Fibroblast of lung (primary cell): ENCODE results near the gene TRERF1. TPM values are rescaled to one million over a fixed set of nuclear protein-coding genes. Genes with fewer than 3 reads are reported as not detected.
A peak's percentile ranks its signal among the peaks of the same experiment; 100 is the strongest.

Experiments used
- DNase-seq, 2 donors: peaks; one replicate each; pipeline versions ENCODE4 v3.0.0 to v3.0.0-alpha.2; 2010; ENCODE audit warnings: low read depth in 2 of 2
- H2AFZ ChIP-seq: 2 replicates; pipeline ENCODE4 v1.5.1; 2012; ENCODE audit warnings: low read length, control low read depth, inconsistent platforms
- H3K27ac ChIP-seq: 2 replicates; pipeline ENCODE4 v1.5.1; 2011; ENCODE audit warnings: low read length, control low read depth; ENCODE audit not compliant: insufficient read depth
- H3K27me3 ChIP-seq: 2 replicates; pipeline ENCODE4 v1.5.1; 2011; ENCODE audit warnings: mild to moderate bottlenecking, low read length; ENCODE audit not compliant: control insufficient read depth, insufficient read depth
- H3K36me3 ChIP-seq: 2 replicates; pipeline ENCODE4 v1.5.1; 2011; ENCODE audit warnings: low read length; ENCODE audit not compliant: control insufficient read depth, insufficient read depth
- H3K4me1 ChIP-seq: 2 replicates; pipeline ENCODE4 v1.5.1; 2011; ENCODE audit warnings: low read length; ENCODE audit not compliant: control insufficient read depth, insufficient read depth; ENCODE audit errors: extremely low read depth
- H3K4me2 ChIP-seq: 2 replicates; pipeline ENCODE4 v1.5.1; 2011; ENCODE audit warnings: low read length, control low read depth; ENCODE audit not compliant: insufficient read depth; ENCODE audit errors: extremely low read depth
- H3K4me3 ChIP-seq, 4 experiments: fragments of 200-600 bp in 1 of 4; sonication (generic) in 1 of 4; replicated peaks in 1 of 4; 2 replicates each; pipeline ENCODE4 v1.5.1; 2011 to 2016; ENCODE audit warnings: low read length in 4 of 4, low read depth in 3 of 4, mild to moderate bottlenecking in 3 of 4, control low read depth in 2 of 4, inconsistent platforms in 1 of 4, mixed read lengths in 1 of 4; ENCODE audit not compliant: insufficient read depth in 1 of 4; ENCODE audit errors: control extremely low read depth in 1 of 4
- H3K79me2 ChIP-seq: 2 replicates; pipeline ENCODE4 v1.5.1; 2012; ENCODE audit warnings: mild to moderate bottlenecking, low read length, inconsistent platforms; ENCODE audit not compliant: control insufficient read depth, insufficient read depth
- H3K9ac ChIP-seq: 2 replicates; pipeline ENCODE4 v1.5.1; 2011; ENCODE audit warnings: mild to moderate bottlenecking, low read length, control low read depth; ENCODE audit not compliant: insufficient read depth
- H3K9me3 ChIP-seq: 2 replicates; pipeline ENCODE4 v1.5.1; 2012; ENCODE audit warnings: low read depth, low read length; ENCODE audit not compliant: control insufficient read depth, insufficient read depth
- H4K20me1 ChIP-seq: 2 replicates; pipeline ENCODE4 v1.5.1; 2011; ENCODE audit warnings: low read length; ENCODE audit not compliant: control insufficient read depth, insufficient read depth; ENCODE audit errors: extremely low read depth
- CTCF ChIP-seq, 2 donors: IDR thresholded peaks in 1 of 2; conservative IDR thresholded peaks in 1 of 2; 1 replicate in 1 of 2; 2 replicates in 1 of 2; pipeline ENCODE4 v1.5.1; 2011 to 2012; ENCODE audit warnings: low read length in 2 of 2, control low read depth in 1 of 2, inconsistent platforms in 1 of 2, low read depth in 1 of 2, mild to moderate bottlenecking in 1 of 2
- EZH2 ChIP-seq: IDR thresholded peaks from 2 replicates; pipeline ENCODE4 v1.5.1; 2012; ENCODE audit warnings: low read length, control low read depth, mild to moderate bottlenecking; ENCODE audit errors: missing control alignments
- polyA plus RNA-seq, 2 donors: library from polyadenylated mRNA; depleted of rRNA in 1 of 2; stranded (reverse) in 1 of 2; unstranded in 1 of 2; fragments of >200 nt; gene quantifications; 2 replicates each; pipeline ENCODE4 v1.2.1, GENCODE V29; 2011 to 2012; ENCODE audit warnings: missing spikeins in 1 of 2
- total RNA-seq: library from RNA; depleted of rRNA; stranded (reverse); fragments of >200 nt; gene quantifications from 2 replicates; pipeline ENCODE4 v1.2.1, GENCODE V29; 2014

The TRERF1 gene
- total and polyA plus RNA-seq, 2 donors (not counting 1 experiment from before 2014, with no cell fraction given) = 6.3 to 8.3 TPM

DNA sequence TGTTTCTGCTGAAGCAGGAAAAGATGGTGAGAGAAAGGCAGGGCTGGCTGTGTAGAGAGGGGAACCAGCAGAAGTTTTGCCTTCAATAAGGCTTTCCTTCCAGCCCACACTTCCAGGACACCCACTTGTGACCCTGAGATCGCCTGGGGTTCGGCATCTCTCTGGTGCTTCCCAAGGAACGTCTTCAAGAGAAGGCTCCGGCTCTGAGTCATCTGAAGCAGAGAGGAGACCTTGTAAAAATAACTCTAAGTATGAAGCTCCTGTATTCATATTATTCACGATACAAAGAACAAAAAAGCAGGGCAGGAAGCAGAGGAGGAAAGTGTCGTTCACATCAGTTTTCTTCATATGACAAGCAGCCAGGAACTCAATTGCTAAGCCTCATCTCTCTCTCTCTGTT, 138.7 kb downstream of the TRERF1 start:
- no peaks in the 10 kb centered on the region for H3K9me3 ChIP-seq
- H3K79me2 ChIP-seq = peaks cover 26% of the 10 kb centered on the region
- H4K20me1 ChIP-seq = no peaks in the 10 kb centered on the region
- H2AFZ ChIP-seq = no peak overlapping the region
- no peaks in the 10 kb centered on the region for H3K36me3 ChIP-seq
- peak overlapping the region; percentile 54 for H3K4me2 ChIP-seq
- no peak overlapping the region for H3K9ac ChIP-seq
- peak; percentile 48 to 78 for DNase-seq
- peaks cover 44% of the 10 kb centered on the region for H3K4me1 ChIP-seq
- H3K27ac ChIP-seq = peak overlapping the region; percentile 77
- no peak overlapping the region for H3K4me3 ChIP-seq
- H3K27me3 ChIP-seq = no peaks in the 10 kb centered on the region
- no peak for TF ChIP-seq CTCF (conservative IDR thresholded peaks at IDR 0.05 in 1 of 2, IDR thresholded peaks at IDR 0.05 in 1 of 2; ENCODE audit: low read depth in 1 of 2, low read length in 2 of 2)
- TF ChIP-seq EZH2 = no peak

- H3K9ac ChIP-seq = no peak overlapping the region
- no peaks in the 10 kb centered on the region for H4K20me1 ChIP-seq
- peaks cover 23% of the 10 kb centered on the region for H3K79me2 ChIP-seq
- no peak overlapping the region for H3K4me3 ChIP-seq
- H3K4me1 ChIP-seq = peaks cover 4% of the 10 kb centered on the region
- no peaks in the 10 kb centered on the region for H3K9me3 ChIP-seq
- no peak for DNase-seq
- no peaks in the 10 kb centered on the region for H3K36me3 ChIP-seq
- TF ChIP-seq EZH2 (no peak), CTCF (conservative IDR thresholded peaks at IDR 0.05 in 1 of 2, IDR thresholded peaks at IDR 0.05 in 1 of 2; ENCODE audit: low read depth in 1 of 2, low read length in 2 of 2) (no peak)
- H3K27ac ChIP-seq = no peak overlapping the region
- H2AFZ ChIP-seq = no peak overlapping the region
- H3K4me2 ChIP-seq = no peak overlapping the region
- H3K27me3 ChIP-seq = no peaks in the 10 kb centered on the region
Observed at GRCh38 chr6:42307141-42307470, 144.6 kb downstream of the TRERF1 start.

DNA sequence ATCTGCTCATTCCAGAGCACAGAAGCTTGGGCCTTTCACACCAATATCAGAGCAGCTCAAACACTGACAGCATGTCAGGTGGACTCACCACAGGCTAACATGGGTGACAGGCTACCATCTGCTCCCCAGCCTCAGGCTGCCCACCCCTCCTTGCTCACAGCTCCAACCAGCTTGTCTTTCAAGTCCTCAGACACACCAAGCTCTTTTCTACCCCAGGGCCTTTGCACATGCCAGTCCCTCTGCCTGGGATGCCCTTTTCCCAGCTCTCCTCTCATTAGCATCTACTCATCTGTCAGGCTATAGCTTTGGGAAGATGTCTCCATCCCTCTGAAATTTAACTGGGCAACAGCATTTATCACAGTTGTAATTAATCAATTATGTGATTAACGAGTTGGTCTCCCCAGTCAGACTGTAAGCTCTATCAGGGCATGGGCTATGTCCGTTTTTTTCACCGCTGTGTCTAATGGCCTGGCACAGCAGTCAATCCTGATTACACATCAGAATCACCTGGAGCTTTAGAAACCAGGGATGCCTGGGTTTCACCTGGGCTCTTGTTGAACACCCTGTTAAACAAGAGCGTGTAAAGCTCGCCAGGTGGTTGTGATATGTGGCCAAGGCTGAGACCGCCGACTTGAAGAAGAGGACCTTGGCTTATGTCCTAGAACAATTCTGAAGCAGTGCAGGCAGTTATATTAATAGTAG, 145.1 kb downstream of the TRERF1 start:
- no peak overlapping the region for H3K4me2 ChIP-seq

More for the DNA sequence above, 145.1 kb downstream of the TRERF1 start:
- Histone ChIP-seq H2AFZ (no peak overlapping the region), H3K79me2 (peaks cover 21% of the 10 kb centered on the region), H3K27ac (no peak overlapping the region), H4K20me1 (no peaks in the 10 kb centered on the region), H3K9ac (no peak overlapping the region), H3K27me3 (no peaks in the 10 kb centered on the region), H3K4me1 (peaks cover 4% of the 10 kb centered on the region), H3K9me3 (no peaks in the 10 kb centered on the region), H3K4me3 (no peak overlapping the region), H3K36me3 (no peaks in the 10 kb centered on the region)
- DNase-seq = no peak
- no peak for TF ChIP-seq CTCF (conservative IDR thresholded peaks at IDR 0.05 in 1 of 2, IDR thresholded peaks at IDR 0.05 in 1 of 2; ENCODE audit: low read depth in 1 of 2, low read length in 2 of 2)
- no peak for TF ChIP-seq EZH2
